OCI-LY1 (cell line): ENCODE results near the gene SLC27A5.
"Not testable (repeated sequence)": the region's sequence is repeated elsewhere in the genome, so short reads cannot be mapped to it uniquely, and the experiment has no call there.

Source experiments
- H2AFZ ChIP-seq: fragments of 200-600 bp; sonication (generic), shearing (Covaris generic); 2 replicates; pipeline ENCODE4 v1.6.0; 2014; ENCODE audit warnings: antibody characterized with exemption, mild to moderate bottlenecking, low read length
- H3F3A ChIP-seq: fragments of 200-600 bp; sonication (generic), shearing (Covaris generic); 2 replicates; pipeline ENCODE4 v1.6.0; 2014; ENCODE audit warnings: mild to moderate bottlenecking, antibody characterized with exemption, low read length, moderate library complexity; ENCODE audit not compliant: insufficient read depth
- H3K27ac ChIP-seq: fragments of 200-600 bp; sonication (generic); 2 replicates; pipeline ENCODE4 v1.5.1; 2014; ENCODE audit warnings: low read length, mixed run types, mild to moderate bottlenecking, low read depth; ENCODE audit not compliant: poor library complexity, severe bottlenecking
- H3K27me3 ChIP-seq: fragments of 200-600 bp; sonication (generic); 2 replicates; pipeline ENCODE4 v1.6.0; 2014; ENCODE audit warnings: antibody characterized with exemption, mild to moderate bottlenecking, low read length, moderate library complexity; ENCODE audit not compliant: insufficient read depth
- H3K36me3 ChIP-seq: fragments of 200-600 bp; sonication (generic); 2 replicates; pipeline ENCODE4 v1.6.1; 2014; ENCODE audit warnings: mild to moderate bottlenecking, antibody characterized with exemption, low read length, moderate library complexity, mixed read lengths; ENCODE audit not compliant: insufficient read depth
- H3K4me1 ChIP-seq: fragments of 200-600 bp; sonication (generic); 2 replicates; pipeline ENCODE4 v1.5.1; 2014; ENCODE audit warnings: mild to moderate bottlenecking, low read length, moderate library complexity; ENCODE audit not compliant: insufficient read depth, severe bottlenecking
- H3K4me2 ChIP-seq: fragments of 200-600 bp; sonication (generic), shearing (Covaris generic); 2 replicates; pipeline ENCODE4 v1.6.1; 2014; ENCODE audit warnings: low read length
- H3K4me3 ChIP-seq: fragments of 200-600 bp; sonication (generic); 2 replicates; pipeline ENCODE4 v1.5.1; 2014; ENCODE audit warnings: low read length, low read depth, mild to moderate bottlenecking, mixed read lengths; ENCODE audit not compliant: poor library complexity, severe bottlenecking
- H3K79me2 ChIP-seq: fragments of 200-600 bp; shearing (Covaris generic); 2 replicates; pipeline ENCODE4 v1.6.1; 2016; ENCODE audit warnings: mixed run types, low read length, mixed read lengths; ENCODE audit not compliant: insufficient read depth
- H3K9ac ChIP-seq: fragments of 200-600 bp; sonication (generic), shearing (Covaris generic); 2 replicates; pipeline ENCODE4 v1.6.1; 2014; ENCODE audit warnings: mild to moderate bottlenecking, low read length, mixed read lengths
- H3K9me2 ChIP-seq: fragments of 200-600 bp; sonication (generic), shearing (Covaris generic); 2 replicates; pipeline ENCODE4 v1.6.1; 2014; ENCODE audit warnings: low read depth, mild to moderate bottlenecking, low read length, mixed read lengths
- H3K9me3 ChIP-seq: fragments of 200-600 bp; shearing (Covaris generic); 2 replicates; pipeline ENCODE4 v1.6.1; 2014; ENCODE audit warnings: low read length, mixed read lengths
- H4K20me1 ChIP-seq: fragments of 200-600 bp; sonication (generic), shearing (Covaris generic); 2 replicates; pipeline ENCODE4 v1.6.0; 2016; ENCODE audit warnings: mild to moderate bottlenecking, low read length; ENCODE audit not compliant: insufficient read depth
- EZH2 ChIP-seq: fragments of 200-600 bp; sonication (generic), shearing (Covaris generic); IDR thresholded peaks from 2 replicates; pipeline ENCODE4 v1.8.0; 2017; ENCODE audit warnings: borderline replicate concordance, mixed run types, mild to moderate bottlenecking, antibody characterized with exemption, low read length, moderate library complexity, mixed read lengths
- TF ChIP-seq, protein P1 (sequence below): fragments of 200-600 bp; sonication (generic), shearing (Covaris generic); IDR thresholded peaks from 2 replicates; pipeline ENCODE4 v1.5.1; 2017; ENCODE audit warnings: mild to moderate bottlenecking, antibody characterized with exemption, low read length, moderate library complexity, mixed read lengths

Gene SLC27A5

DNA sequence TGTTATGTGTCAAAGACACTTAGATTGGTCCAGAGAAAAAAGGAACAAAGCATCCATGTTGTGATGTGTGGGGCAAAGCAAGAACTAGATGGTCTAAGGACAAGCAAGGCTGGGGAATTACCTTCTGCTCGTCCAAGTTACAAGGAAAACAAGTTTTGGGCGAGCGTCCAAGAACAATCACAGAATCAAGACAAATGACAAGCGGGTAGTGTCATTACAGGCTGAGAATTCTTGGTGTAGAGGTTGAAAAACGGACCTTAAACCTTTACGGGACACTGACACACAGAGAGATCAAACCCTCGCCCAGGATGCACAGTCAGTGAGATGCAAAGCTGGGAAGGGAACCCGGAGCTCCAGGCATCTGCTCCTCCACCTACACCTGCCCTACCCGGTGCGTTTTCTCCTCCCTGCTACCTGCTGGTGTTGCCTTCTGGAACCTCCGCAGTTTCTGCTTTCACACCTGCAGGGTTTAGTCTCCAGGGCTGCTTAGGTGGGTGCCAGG is 60.9 kb downstream of the SLC27A5 start:
- Histone ChIP-seq H3K27me3 (no peaks in the 10 kb centered on the region), H3K9me2 (no peaks in the 10 kb centered on the region), H3K9me3 (0 out of 2 replicates have a peak, but pooled peaks cover 5% of the 10 kb centered on the region), H3K4me2 (peak overlapping the region; percentile 83), H2AFZ (peak overlapping the region; percentile 75; the same call in 1 of the 2 replicates), H3K4me3 (peak overlapping the region; percentile 81), H3K27ac (no peak overlapping the region), H3K36me3 (peaks cover 11% of the 10 kb centered on the region), H3K9ac (peak overlapping the region; percentile 46; the same call in 1 of the 2 replicates), H3K79me2 (no peaks in the 10 kb centered on the region), H4K20me1 (no peaks in the 10 kb centered on the region), H3K4me1 (peaks cover 15% of the 10 kb centered on the region), H3F3A (no peaks in the 10 kb centered on the region)
- no peak for TF ChIP-seq EZH2
- TF ChIP-seq, protein P1, sequence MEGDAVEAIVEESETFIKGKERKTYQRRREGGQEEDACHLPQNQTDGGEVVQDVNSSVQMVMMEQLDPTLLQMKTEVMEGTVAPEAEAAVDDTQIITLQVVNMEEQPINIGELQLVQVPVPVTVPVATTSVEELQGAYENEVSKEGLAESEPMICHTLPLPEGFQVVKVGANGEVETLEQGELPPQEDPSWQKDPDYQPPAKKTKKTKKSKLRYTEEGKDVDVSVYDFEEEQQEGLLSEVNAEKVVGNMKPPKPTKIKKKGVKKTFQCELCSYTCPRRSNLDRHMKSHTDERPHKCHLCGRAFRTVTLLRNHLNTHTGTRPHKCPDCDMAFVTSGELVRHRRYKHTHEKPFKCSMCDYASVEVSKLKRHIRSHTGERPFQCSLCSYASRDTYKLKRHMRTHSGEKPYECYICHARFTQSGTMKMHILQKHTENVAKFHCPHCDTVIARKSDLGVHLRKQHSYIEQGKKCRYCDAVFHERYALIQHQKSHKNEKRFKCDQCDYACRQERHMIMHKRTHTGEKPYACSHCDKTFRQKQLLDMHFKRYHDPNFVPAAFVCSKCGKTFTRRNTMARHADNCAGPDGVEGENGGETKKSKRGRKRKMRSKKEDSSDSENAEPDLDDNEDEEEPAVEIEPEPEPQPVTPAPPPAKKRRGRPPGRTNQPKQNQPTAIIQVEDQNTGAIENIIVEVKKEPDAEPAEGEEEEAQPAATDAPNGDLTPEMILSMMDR: no peak

DNA sequence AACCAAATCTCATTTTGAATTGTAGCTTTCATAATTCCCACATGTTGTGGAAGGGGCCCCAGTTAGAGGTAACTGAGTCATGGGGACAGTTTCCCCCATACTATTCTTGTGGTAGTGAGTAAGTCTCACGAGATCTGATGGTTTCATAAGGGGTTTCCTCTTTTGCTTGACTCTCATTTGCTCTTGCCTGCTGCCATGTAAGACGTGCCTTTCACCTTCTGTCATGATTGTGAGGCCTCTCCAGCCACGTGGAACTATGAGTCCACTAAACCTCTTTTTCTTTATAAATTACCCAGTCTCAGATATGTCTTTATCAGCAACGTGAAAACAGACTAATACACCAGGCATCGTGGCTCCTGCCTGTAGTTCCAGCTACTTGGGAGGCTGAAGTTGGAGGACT is 61.8 kb downstream of the SLC27A5 start:
- not testable (repeated sequence) for H4K20me1 ChIP-seq, H3K9me3 ChIP-seq, H3K79me2 ChIP-seq, H3K27me3 ChIP-seq, H3K4me3 ChIP-seq, H3K9ac ChIP-seq, H3K9me2 ChIP-seq, H2AFZ ChIP-seq, H3K27ac ChIP-seq, H3K4me2 ChIP-seq, H3F3A ChIP-seq
- H3K4me1 ChIP-seq: peaks cover 15% of the 10 kb centered on the region
- peaks cover 11% of the 10 kb centered on the region for H3K36me3 ChIP-seq

DNA sequence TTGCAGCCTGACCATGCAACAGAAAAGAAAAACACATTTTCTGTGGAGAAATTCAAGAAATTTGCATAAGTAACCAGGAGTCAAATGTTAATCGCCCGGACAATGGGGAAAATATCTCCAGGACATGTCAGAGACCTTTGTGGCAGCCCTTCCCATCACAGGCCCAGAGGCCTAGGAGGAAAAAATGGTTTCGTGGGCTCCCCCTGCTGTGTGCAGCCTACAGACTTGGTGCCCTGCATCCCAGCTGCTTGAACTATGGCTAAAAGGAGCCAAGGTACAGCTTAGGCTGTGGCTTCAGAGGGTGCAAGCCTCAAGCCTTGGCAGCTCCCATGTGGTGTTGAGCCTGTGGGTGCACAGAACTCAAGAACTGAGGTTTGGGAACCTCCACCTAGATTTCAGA is 62.9 kb downstream of the SLC27A5 start:
- H3K27ac ChIP-seq, H3K27me3 ChIP-seq, H3K4me2 ChIP-seq, H2AFZ ChIP-seq, H4K20me1 ChIP-seq, H3F3A ChIP-seq, H3K4me3 ChIP-seq, H3K36me3 ChIP-seq, H3K9ac ChIP-seq, H3K9me2 ChIP-seq, H3K79me2 ChIP-seq, H3K9me3 ChIP-seq: not testable (repeated sequence)
- H3K4me1 ChIP-seq: peaks cover 15% of the 10 kb centered on the region
